Heart left ventricle (tissue), 16 donors: ENCODE data around the gene FCN2. TPM values are rescaled to one million over a fixed set of nuclear protein-coding genes. Genes with fewer than 3 reads are reported as not detected.

Experiments used
- ATAC-seq, 4 donors: fragments of 200-7000 bp; cut with Tn5 transposase; one replicate each; pipeline ENCODE4 v1.9.1; 2020 to 2022; ENCODE audit warnings: moderate library complexity in 4 of 4, mild to moderate bottlenecking in 3 of 4, moderate number of reproducible peaks in 1 of 4
- DNase-seq, 5 donors: peaks; one replicate each; pipeline ENCODE4 v3.0.0-alpha.2; 2020
- H3K27ac ChIP-seq, 12 donors: fragments of 200-600 bp; sonication (generic) in 4 of 12; one replicate each; pipeline versions ENCODE4 v1.5.0 to v1.8.0; 2016 to 2022; ENCODE audit warnings: mild to moderate bottlenecking in 2 of 12
- H3K27me3 ChIP-seq, 9 donors: fragments of 200-600 bp; sonication (generic) in 2 of 9; one replicate each; pipeline versions ENCODE4 v1.5.1 to v1.8.0; 2016 to 2022; ENCODE audit warnings: mild to moderate bottlenecking in 3 of 9
- H3K36me3 ChIP-seq, 9 donors: fragments of 200-600 bp; sonication (generic) in 2 of 9; one replicate each; pipeline versions ENCODE4 v1.5.0 to v1.8.0; 2018 to 2022; ENCODE audit warnings: mild to moderate bottlenecking in 2 of 9
- H3K4me1 ChIP-seq, 12 donors: fragments of 200-600 bp; sonication (generic) in 4 of 12; one replicate each; pipeline versions ENCODE4 v1.5.0 to v1.8.0; 2016 to 2022; ENCODE audit warnings: mild to moderate bottlenecking in 3 of 12
- H3K4me3 ChIP-seq, 12 donors: fragments of 200-600 bp; sonication (generic) in 4 of 12; one replicate each; pipeline versions ENCODE4 v1.5.0 to v1.8.0; 2017 to 2022; ENCODE audit warnings: mild to moderate bottlenecking in 9 of 12, moderate library complexity in 4 of 12
- H3K9me3 ChIP-seq, 12 donors: fragments of 200-600 bp; sonication (generic) in 4 of 12; one replicate each; pipeline versions ENCODE4 v1.5.0 to v1.8.0; 2016 to 2022; ENCODE audit warnings: mild to moderate bottlenecking in 1 of 12
- CTCF ChIP-seq, 12 donors: fragments of 200-600 bp; sonication (generic) in 4 of 12; IDR thresholded peaks; one replicate each; pipeline versions ENCODE4 v1.5.0 to v1.8.0; 2018 to 2022; ENCODE audit warnings: antibody characterized with exemption in 12 of 12, mild to moderate bottlenecking in 5 of 12
- POLR2A ChIP-seq, 2 donors: fragments of 450-650 bp; IDR thresholded peaks; one replicate each; pipeline ENCODE4 v1.6.1; 2017; ENCODE audit warnings: antibody characterized with exemption in 2 of 2, mild to moderate bottlenecking in 2 of 2, moderate library complexity in 2 of 2
- WGBS, 4 donors: extraction: QIAGEN DNeasy Blood & Tissue Kit in 2 of 4; methylation state at CpG; one replicate each; pipeline versions ENCODE4 v1.1.5 to v1.1.7; 2013 to 2018; 5-methylcytosine and 5-hydroxymethylcytosine counted together
- intact Hi-C, 10 donors: fragments of 100-400 bp; cut with DNase I; formaldehyde crosslinking; loops; one replicate each; pipeline versions ENCODE4 v1.11.1 to v1.14.2; 2022
- polyA plus RNA-seq, 2 donors: library from polyadenylated mRNA; stranded (reverse); fragments of 200-250 nt; gene quantifications; one replicate each; pipeline ENCODE4 v1.2.3, GENCODE V29; 2013
- total RNA-seq, 9 donors: library from RNA; depleted of rRNA in 2 of 9; stranded (reverse); fragments of >200 nt in 2 of 9; fragmentation: NEBNext Ultra II Directional in 3 of 9; extraction: Animal tissue kit (Norgen Biotek cat#: 25700) in 3 of 9; gene quantifications; one replicate each; pipeline versions ENCODE4 v1.1.0 to v1.2.4, GENCODE V29; 2016 to 2023
- donor health status: ischemic (EF 13 %, LVEDD 7.1; RV severe dilation, severe dysfunction).
- donor health status: healthy with polysubstance abuse.
- donor health status: DM: no; HTN: yes; CAD: no.
- donor health status: DM: no; HTN: no; CAD: no.
- donor health status: ischemic (EF 25% LVEDD 6.9; RV normal size, moderate dysfunction).
- donor health status: ischemic (EF 25% LVEDD 5.7; RV mildly dilated, moderate dysfunction).
- donor health status: healthy.
- donor health status: DM: yes; HTN: yes; CAD: no.
- donor health status: ischemic (EF 35%, LVEDD 5.7; RV mildly dilated, moderate dysfunction).
- donor health status: nonischemic (EF 11% LVEDD 7.7; RV severe dilation, severe dysfunction).
- donor health status: DM: yes; HTN: yes; CAD: no.
- donor health status: PGD.
- donor health status: ischemic (EF 29% LVEDD 5.4; RV normal size, mild dysfunction).
- donor health status: nonischemic (EF 23%, LVEDD 6.1; RV moderate dilation, normal function).

FCN2 gene
- total and polyA plus RNA-seq, 11 donors = 0.19 to 0.67 (median 0.26) TPM; not detected in 6

GRCh38 chr9:134846699-134847098 lies 33.9 kb upstream of the FCN2 start:
- Histone ChIP-seq H3K27ac (no peak overlapping the region), H3K36me3 (peaks cover 0 to 27% (median 0%) of the 10 kb centered on the region in 9 donors), H3K9me3 (no peaks in the 10 kb centered on the region), H3K4me3 (no peak overlapping the region), H3K27me3 (no peaks in the 10 kb centered on the region), H3K4me1 (no peaks in the 10 kb centered on the region)
- WGBS, 4 donors = 84 to 87% (median 85%) methylated on average over 1 of the region's 1 CpG
- no peak for DNase-seq
- ATAC-seq = no peak
- no peak for TF ChIP-seq CTCF (IDR thresholded peaks at IDR 0.05)
- TF ChIP-seq POLR2A (IDR thresholded peaks at IDR 0.05) = no peak
- intact Hi-C loops = no loop called here

GRCh38 chr9:134847138-134847537 lies 33.5 kb upstream of the FCN2 start:
- 89 to 94% (median 91%) methylated on average over 3 of the region's 3 CpGs for WGBS, 4 donors
- Histone ChIP-seq H3K4me1 (no peaks in the 10 kb centered on the region), H3K36me3 (peaks cover 0 to 23% (median 0%) of the 10 kb centered on the region in 9 donors), H3K4me3 (no peak overlapping the region), H3K27ac (no peak overlapping the region), H3K27me3 (no peaks in the 10 kb centered on the region), H3K9me3 (no peaks in the 10 kb centered on the region)
- intact Hi-C loops = no loop called here
- no peak for DNase-seq
- peak in 1 of 4 donors; percentile 8 for ATAC-seq
- TF ChIP-seq POLR2A (IDR thresholded peaks at IDR 0.05) (no peak), CTCF (IDR thresholded peaks at IDR 0.05) (no peak)

- peak; percentile 36 to 58 (median 54) for ATAC-seq
- 66 to 81% (median 76%) methylated on average over 15 to 16 of the region's 16 CpGs for WGBS, 4 donors
- H3K27ac ChIP-seq = no peak overlapping the region
- H3K4me1 ChIP-seq = no peaks in the 10 kb centered on the region
- H3K9me3 ChIP-seq = no peaks in the 10 kb centered on the region
- H3K4me3 ChIP-seq = no peak overlapping the region
- no peaks in the 10 kb centered on the region for H3K27me3 ChIP-seq
- DNase-seq = no peak
- intact Hi-C loops = no loop called here
- peaks cover 0 to 16% (median 0%) of the 10 kb centered on the region in 9 donors for H3K36me3 ChIP-seq
- no peak for TF ChIP-seq CTCF (IDR thresholded peaks at IDR 0.05)
- TF ChIP-seq POLR2A (IDR thresholded peaks at IDR 0.05) = no peak
Measured at GRCh38 chr9:134847752-134848432, 32.7 kb upstream of the FCN2 start.

GRCh38 chr9:134848504-134848903 lies 32.1 kb upstream of the FCN2 start:
- ATAC-seq = peak in 1 of 4 donors; percentile 13
- H3K4me1 ChIP-seq = no peaks in the 10 kb centered on the region
- no peak for DNase-seq
- H3K4me3 ChIP-seq = no peak overlapping the region
- H3K27ac ChIP-seq = no peak overlapping the region
- TF ChIP-seq POLR2A (IDR thresholded peaks at IDR 0.05) (no peak), CTCF (IDR thresholded peaks at IDR 0.05) (no peak)
- intact Hi-C loops = no loop called here
- 78 to 91% (median 87%) methylated on average over 8 to 10 of the region's 10 CpGs for WGBS, 4 donors
- H3K27me3 ChIP-seq = no peaks in the 10 kb centered on the region
- peaks cover 0 to 14% (median 0%) of the 10 kb centered on the region in 9 donors for H3K36me3 ChIP-seq
- H3K9me3 ChIP-seq = no peaks in the 10 kb centered on the region
